ENCODE results near the gene SIRPD. TPM values are rescaled to one million over a fixed set of nuclear protein-coding genes. Genes with fewer than 3 reads are reported as not detected.

Gene SIRPD
- total RNA-seq, 2 experiments from 2014 or later = 0.17 to 0.27 TPM

- no peak overlapping the region for H3K4me3 Mint-ChIP-seq
- no peak overlapping the region for H3K27ac Mint-ChIP-seq
- ChIA-PET POLR2A (no interaction called here), CTCF (no interaction called here)
- peak; percentile 22 for DNase-seq
- H3K36me3 Mint-ChIP-seq (ENCODE audit: low read depth) = no peaks in the 10 kb centered on the region
- peaks cover 6% of the 10 kb centered on the region for H3K4me1 Mint-ChIP-seq
- no peaks in the 10 kb centered on the region for H3K9me3 Mint-ChIP-seq
- H3K27me3 Mint-ChIP-seq = peaks cover 9% of the 10 kb centered on the region
Observed at GRCh38 chr20:1533059-1533458, 24.4 kb downstream of the SIRPD start.

GRCh38 chr20:1528811-1529210 is 28.7 kb downstream of the SIRPD start:
- Mint-ChIP-seq H3K4me3 (no peak overlapping the region), H3K4me1 (peaks cover 3% of the 10 kb centered on the region), H3K9me3 (no peaks in the 10 kb centered on the region), H3K36me3 (ENCODE audit: low read depth) (no peaks in the 10 kb centered on the region), H3K27me3 (peaks cover 14% of the 10 kb centered on the region), H3K27ac (no peak overlapping the region)
- POLR2A ChIA-PET = no interaction called here
- CTCF ChIA-PET = interaction anchor here (1.4 kb wide), 1 partner anchor 20 kb away, joined by 3 read pairs; no protein-coding TSS in a partner anchor
- no peak for DNase-seq

- no peak for DNase-seq
- Mint-ChIP-seq H3K4me3 (no peak overlapping the region), H3K4me1 (peaks cover 3% of the 10 kb centered on the region), H3K27ac (no peak overlapping the region), H3K27me3 (peaks cover 14% of the 10 kb centered on the region), H3K9me3 (no peaks in the 10 kb centered on the region), H3K36me3 (ENCODE audit: low read depth) (no peaks in the 10 kb centered on the region)
- POLR2A ChIA-PET = no interaction called here
- CTCF ChIA-PET = interaction anchor here (1.2 to 1.4 kb wide), 2 partner anchors 19 to 249 kb away, joined by 3 read pairs; no protein-coding TSS in a partner anchor
Observed at GRCh38 chr20:1527923-1528322, 29.6 kb downstream of the SIRPD start.

- no peaks in the 10 kb centered on the region for H3K36me3 Mint-ChIP-seq (ENCODE audit: low read depth)
- no peak overlapping the region for H3K27ac Mint-ChIP-seq
- CTCF ChIA-PET = no interaction called here
- no peak overlapping the region for H3K4me3 Mint-ChIP-seq
- no peaks in the 10 kb centered on the region for H3K9me3 Mint-ChIP-seq
- DNase-seq = no peak
- H3K4me1 Mint-ChIP-seq = peaks cover 3% of the 10 kb centered on the region
- POLR2A ChIA-PET = no interaction called here
- peaks cover 20% of the 10 kb centered on the region for H3K27me3 Mint-ChIP-seq
Observed at GRCh38 chr20:1526896-1527295, 30.6 kb downstream of the SIRPD start.

DNA sequence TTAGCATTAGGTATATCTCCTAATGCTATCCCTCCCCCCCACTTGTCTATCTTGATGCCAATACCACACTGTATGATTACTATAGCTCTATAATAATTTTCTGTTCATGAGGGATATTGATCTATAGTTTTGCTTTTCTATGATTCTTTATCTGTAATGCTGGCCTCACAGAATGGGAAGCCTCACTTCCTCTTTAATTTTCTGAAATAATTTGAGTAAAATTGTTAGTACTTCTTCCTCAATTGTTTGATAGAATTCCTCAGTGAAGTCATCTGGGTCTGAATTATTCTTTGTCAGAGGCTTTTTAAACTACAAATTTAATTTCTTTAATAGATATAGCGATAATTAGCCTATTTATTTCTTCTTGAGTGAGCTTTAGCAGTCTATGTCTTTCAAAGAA is 31.2 kb downstream of the SIRPD start:
- H3K27me3 Mint-ChIP-seq = peaks cover 17% of the 10 kb centered on the region
- no peak for DNase-seq
- H3K27ac Mint-ChIP-seq = no peak overlapping the region
- peaks cover 3% of the 10 kb centered on the region for H3K4me1 Mint-ChIP-seq
- CTCF ChIA-PET = interaction anchor here (0.6 kb wide), 1 partner anchor 1609 kb away, joined by 4 read pairs; no protein-coding TSS in a partner anchor
- no peaks in the 10 kb centered on the region for H3K36me3 Mint-ChIP-seq (ENCODE audit: low read depth)
- H3K4me3 Mint-ChIP-seq = no peak overlapping the region
- no peaks in the 10 kb centered on the region for H3K9me3 Mint-ChIP-seq
- POLR2A ChIA-PET = no interaction called here

DNA sequence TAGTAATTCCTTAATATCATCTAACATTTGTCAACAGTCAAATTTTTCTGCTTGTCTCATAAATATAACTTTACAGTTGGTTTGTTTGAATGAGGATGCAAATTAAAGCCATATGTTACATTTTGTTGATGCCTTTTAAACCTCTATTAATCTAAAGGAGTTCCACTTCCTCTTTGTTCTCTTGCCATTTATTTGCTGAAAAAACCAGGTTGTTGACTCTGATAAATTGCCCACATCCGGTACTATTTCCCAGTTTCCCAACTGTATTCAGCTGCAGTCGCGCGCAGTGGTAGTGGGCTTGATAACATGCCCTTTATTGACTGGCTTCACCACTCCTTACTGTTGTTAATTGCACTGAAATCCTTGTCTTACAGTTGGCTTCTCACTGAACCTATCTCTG is 33.5 kb downstream of the SIRPD start:
- DNase-seq = no peak
- H3K4me3 Mint-ChIP-seq = no peak overlapping the region
- CTCF ChIA-PET = no interaction called here
- no peak overlapping the region for H3K27ac Mint-ChIP-seq
- H3K9me3 Mint-ChIP-seq = no peaks in the 10 kb centered on the region
- H3K36me3 Mint-ChIP-seq (ENCODE audit: low read depth) = no peaks in the 10 kb centered on the region
- H3K27me3 Mint-ChIP-seq = peaks cover 21% of the 10 kb centered on the region
- POLR2A ChIA-PET = no interaction called here
- H3K4me1 Mint-ChIP-seq = peaks cover 3% of the 10 kb centered on the region

DNA sequence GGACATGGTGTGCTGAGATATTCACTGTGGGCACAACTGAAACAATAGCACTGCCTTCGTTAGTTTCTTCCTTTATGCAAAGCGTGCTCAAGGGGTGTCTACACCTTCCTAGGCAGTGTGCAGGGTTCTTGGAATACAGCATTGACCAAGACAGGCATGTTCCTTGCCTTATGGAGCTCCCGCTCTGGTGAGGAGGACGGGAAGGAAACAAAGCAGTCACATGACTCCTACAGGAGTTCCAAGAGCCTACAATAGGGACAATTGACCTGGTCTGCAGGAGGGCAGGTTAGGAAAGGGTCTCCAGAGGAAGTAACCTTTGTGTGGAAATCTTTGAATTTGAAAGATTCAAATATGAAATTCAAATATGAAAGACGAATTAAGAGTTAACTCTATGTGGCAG is 40.5 kb downstream of the SIRPD start:
- POLR2A ChIA-PET = no interaction called here
- CTCF ChIA-PET = no interaction called here
- DNase-seq = no peak
- H3K36me3 Mint-ChIP-seq (ENCODE audit: low read depth) = no peaks in the 10 kb centered on the region
- peaks cover 13% of the 10 kb centered on the region for H3K9me3 Mint-ChIP-seq
- no peaks in the 10 kb centered on the region for H3K4me1 Mint-ChIP-seq
- no peak overlapping the region for H3K27ac Mint-ChIP-seq
- no peak overlapping the region for H3K4me3 Mint-ChIP-seq
- H3K27me3 Mint-ChIP-seq = peaks cover 11% of the 10 kb centered on the region

- Mint-ChIP-seq H3K36me3 (ENCODE audit: low read depth) (no peaks in the 10 kb centered on the region), H3K27me3 (peaks cover 16% of the 10 kb centered on the region), H3K27ac (no peak overlapping the region), H3K4me3 (no peak overlapping the region), H3K4me1 (no peaks in the 10 kb centered on the region), H3K9me3 (peaks cover 13% of the 10 kb centered on the region)
- DNase-seq = no peak
- POLR2A ChIA-PET = no interaction called here
- CTCF ChIA-PET = no interaction called here
Observed at GRCh38 chr20:1513801-1514200, 43.7 kb downstream of the SIRPD start.

- H3K36me3 Mint-ChIP-seq (ENCODE audit: low read depth) = no peaks in the 10 kb centered on the region
- CTCF ChIA-PET = interaction anchor here (0.9 to 3.1 kb wide), 8 partner anchors 9 to 268 kb away, joined by 3 to 17 read pairs (median 4); no protein-coding TSS in a partner anchor
- H3K9me3 Mint-ChIP-seq = peaks cover 10% of the 10 kb centered on the region
- POLR2A ChIA-PET = no interaction called here
- H3K4me1 Mint-ChIP-seq = no peaks in the 10 kb centered on the region
- H3K4me3 Mint-ChIP-seq = no peak overlapping the region
- H3K27ac Mint-ChIP-seq = no peak overlapping the region
- DNase-seq = peak; percentile 51
- H3K27me3 Mint-ChIP-seq = peaks cover 23% of the 10 kb centered on the region
Observed at GRCh38 chr20:1509237-1509636, 48.3 kb downstream of the SIRPD start.

DNA sequence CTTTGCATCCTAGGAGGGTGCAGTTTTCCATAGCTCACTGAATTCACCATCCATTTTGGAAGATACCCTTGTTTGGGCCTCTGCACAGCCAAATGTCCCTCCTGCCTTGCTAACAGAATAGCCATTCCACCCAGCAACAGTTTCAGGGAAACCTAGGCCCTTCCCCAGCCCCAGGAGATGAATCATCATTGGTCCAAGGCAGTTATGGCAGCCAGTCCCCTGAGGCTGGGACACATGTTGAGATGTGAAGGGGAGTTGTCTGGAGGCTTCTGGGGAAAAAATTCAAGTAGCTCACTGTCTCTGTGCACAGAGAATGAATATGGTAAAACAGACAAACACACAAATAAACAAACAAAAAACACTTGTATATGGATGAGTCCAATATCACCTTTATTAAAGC is 48.9 kb downstream of the SIRPD start:
- POLR2A ChIA-PET = no interaction called here
- Mint-ChIP-seq H3K4me3 (no peak overlapping the region), H3K27me3 (peaks cover 21% of the 10 kb centered on the region), H3K9me3 (peaks cover 8% of the 10 kb centered on the region), H3K27ac (no peak overlapping the region), H3K4me1 (peaks cover 2% of the 10 kb centered on the region), H3K36me3 (ENCODE audit: low read depth) (no peaks in the 10 kb centered on the region)
- CTCF ChIA-PET = interaction anchor here (0.9 to 3.1 kb wide), 8 partner anchors 8 to 269 kb away, joined by 3 to 17 read pairs (median 4); partner anchors contain the start of gene NSFL1C
- DNase-seq = no peak

- CTCF ChIA-PET = interaction anchor here (0.5 to 2.8 kb wide), 4 partner anchors 23 to 692 kb away, joined by 3 to 8 read pairs (median 4); partner anchors contain the start of gene NSFL1C
- no peak for DNase-seq
- Mint-ChIP-seq H3K27me3 (peaks cover 24% of the 10 kb centered on the region), H3K4me3 (no peak overlapping the region), H3K4me1 (peaks cover 4% of the 10 kb centered on the region), H3K27ac (no peak overlapping the region), H3K36me3 (ENCODE audit: low read depth) (no peaks in the 10 kb centered on the region), H3K9me3 (no peaks in the 10 kb centered on the region)
- POLR2A ChIA-PET = no interaction called here
Observed at GRCh38 chr20:1507276-1507675, 50.2 kb downstream of the SIRPD start.

DNA sequence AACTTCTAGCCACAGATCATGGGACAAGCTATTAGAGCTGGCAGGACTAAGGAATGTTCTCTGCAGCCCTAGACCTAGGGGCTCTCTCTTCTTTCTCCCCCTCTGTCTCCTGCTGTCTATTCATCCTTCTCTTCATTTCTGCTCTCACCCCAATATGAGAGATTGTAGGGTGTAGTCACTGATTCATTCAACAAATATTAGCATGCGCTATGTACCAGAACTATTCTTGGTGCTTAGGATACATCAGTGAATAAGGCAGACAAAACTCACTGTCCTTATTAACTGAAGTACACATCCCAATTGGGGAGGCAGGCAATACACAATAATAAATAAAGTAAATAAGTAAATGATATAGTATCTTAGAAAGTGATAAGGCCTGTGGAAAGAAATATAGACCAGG is 51.6 kb downstream of the SIRPD start:
- no peaks in the 10 kb centered on the region for H3K36me3 Mint-ChIP-seq (ENCODE audit: low read depth)
- H3K27me3 Mint-ChIP-seq = peaks cover 23% of the 10 kb centered on the region
- no peak for DNase-seq
- no peaks in the 10 kb centered on the region for H3K9me3 Mint-ChIP-seq
- H3K27ac Mint-ChIP-seq = no peak overlapping the region
- peaks cover 4% of the 10 kb centered on the region for H3K4me1 Mint-ChIP-seq
- CTCF ChIA-PET = interaction anchor here (1.1 to 2.8 kb wide), 3 partner anchors 30 to 39 kb away, joined by 3 to 8 read pairs (median 5); partner anchors contain the start of gene NSFL1C
- no peak overlapping the region for H3K4me3 Mint-ChIP-seq
- POLR2A ChIA-PET = no interaction called here

GRCh38 chr20:1505361-1505760 is 52.1 kb downstream of the SIRPD start:
- H3K4me3 Mint-ChIP-seq = no peak overlapping the region
- DNase-seq = no peak
- ChIA-PET CTCF (interaction anchor here (2.2 kb wide), 1 partner anchor 271 kb away, joined by 9 read pairs; no protein-coding TSS in a partner anchor), POLR2A (no interaction called here)
- peaks cover 7% of the 10 kb centered on the region for H3K4me1 Mint-ChIP-seq
- H3K36me3 Mint-ChIP-seq (ENCODE audit: low read depth) = no peaks in the 10 kb centered on the region
- H3K27ac Mint-ChIP-seq = no peak overlapping the region
- no peaks in the 10 kb centered on the region for H3K9me3 Mint-ChIP-seq
- H3K27me3 Mint-ChIP-seq = peaks cover 25% of the 10 kb centered on the region

GRCh38 chr20:1503564-1504227 is 53.8 kb downstream of the SIRPD start:
- ChIA-PET CTCF (interaction anchor here (0.6 to 2.2 kb wide), 14 partner anchors 8 to 598 kb away, joined by 3 to 9 read pairs (median 4); partner anchors contain the start of gene NSFL1C), POLR2A (no interaction called here)
- Mint-ChIP-seq H3K36me3 (ENCODE audit: low read depth) (no peaks in the 10 kb centered on the region), H3K9me3 (no peaks in the 10 kb centered on the region), H3K4me3 (no peak overlapping the region), H3K4me1 (peaks cover 8% of the 10 kb centered on the region), H3K27ac (no peak overlapping the region), H3K27me3 (peaks cover 31% of the 10 kb centered on the region)
- DNase-seq = peak; percentile 84
